ENCODE data around the gene SLC6A18. TPM values are rescaled to one million over a fixed set of nuclear protein-coding genes. Genes with fewer than 3 reads are reported as not detected.

Gene SLC6A18
- total RNA-seq, 1 donor from 2014 or later: not detected

- DNase-seq (ENCODE audit: low read depth in 2 of 2): no peak
Observed at GRCh38 chr5:1186351-1187233, 38.6 kb upstream of the SLC6A18 start.

GRCh38 chr5:1187234-1187949, 37.8 kb upstream of the SLC6A18 start:
- DNase-seq (ENCODE audit: low read depth in 2 of 2): no peak

GRCh38 chr5:1187950-1188334, 37.2 kb upstream of the SLC6A18 start:
- DNase-seq (ENCODE audit: low read depth in 2 of 2): no peak

GRCh38 chr5:1188464-1188863, 36.7 kb upstream of the SLC6A18 start:
- DNase-seq (ENCODE audit: low read depth in 2 of 2): no peak

- DNase-seq (ENCODE audit: low read depth in 2 of 2): no peak
Observed at GRCh38 chr5:1189269-1189668, 35.9 kb upstream of the SLC6A18 start.

GRCh38 chr5:1190278-1190677, 34.9 kb upstream of the SLC6A18 start:
- DNase-seq (ENCODE audit: low read depth in 2 of 2): no peak

GRCh38 chr5:1190837-1191239, 34.3 kb upstream of the SLC6A18 start:
- DNase-seq (ENCODE audit: low read depth in 2 of 2): no peak

- no peak for DNase-seq (ENCODE audit: low read depth in 2 of 2)
Observed at GRCh38 chr5:1192971-1193590, 32.1 kb upstream of the SLC6A18 start.

- no peak for DNase-seq (ENCODE audit: low read depth in 2 of 2)
Observed at GRCh38 chr5:1193591-1193985, 31.6 kb upstream of the SLC6A18 start.

- DNase-seq (ENCODE audit: low read depth in 2 of 2): no peak
Observed at GRCh38 chr5:1194378-1194777, 30.8 kb upstream of the SLC6A18 start.

- DNase-seq (ENCODE audit: low read depth in 2 of 2): no peak
Observed at GRCh38 chr5:1195439-1195838, 29.7 kb upstream of the SLC6A18 start.

GRCh38 chr5:1195916-1196315, 29.3 kb upstream of the SLC6A18 start:
- no peak for DNase-seq (ENCODE audit: low read depth in 2 of 2)

GRCh38 chr5:1196562-1196961, 28.6 kb upstream of the SLC6A18 start:
- DNase-seq (ENCODE audit: low read depth in 2 of 2): no peak

- DNase-seq (ENCODE audit: low read depth in 2 of 2): no peak
Observed at GRCh38 chr5:1197876-1198666, 27.1 kb upstream of the SLC6A18 start.

- DNase-seq (ENCODE audit: low read depth in 2 of 2): no peak
Observed at GRCh38 chr5:1199340-1199648, 25.9 kb upstream of the SLC6A18 start.

GRCh38 chr5:1199649-1200494, 25.3 kb upstream of the SLC6A18 start:
- DNase-seq (ENCODE audit: low read depth in 2 of 2): no peak

GRCh38 chr5:1200495-1201326, 24.5 kb upstream of the SLC6A18 start:
- no peak for DNase-seq (ENCODE audit: low read depth in 2 of 2)

GRCh38 chr5:1201327-1202025, 23.7 kb upstream of the SLC6A18 start, which contains the start of gene SLC6A19:
Gene SLC6A19 (plus strand): TSS chr5:1201595. CDS start chr5:1201651, 56 bp downstream.
- DNase-seq (ENCODE audit: low read depth in 2 of 2): no peak

Data from dermis microvascular lymphatic vessel endothelial cell (primary cell).